Hepatocyte (in vitro differentiated cells): ENCODE measurements around the gene MEIOSIN. TPM values are rescaled to one million over a fixed set of nuclear protein-coding genes. Genes with fewer than 3 reads are reported as not detected.
"Not testable (repeated sequence)": the region's sequence is repeated elsewhere in the genome, so short reads cannot be mapped to it uniquely, and the experiment has no call there.

Source experiments
- DNase-seq: peaks from one replicate; pipeline ENCODE4 v3.0.0-alpha.2; 2016; ENCODE audit warnings: low spot score
- H2AFZ ChIP-seq: fragments of 200-600 bp; sonication (generic); 2 replicates; pipeline ENCODE4 v1.6.0; 2016; ENCODE audit warnings: antibody characterized with exemption, mild to moderate bottlenecking
- H3K27ac ChIP-seq: fragments of 200-600 bp; sonication (generic); 2 replicates; pipeline ENCODE4 v1.5.1; 2016; ENCODE audit warnings: mild to moderate bottlenecking
- H3K27me3 ChIP-seq: fragments of 200-600 bp; sonication (generic); 2 replicates; pipeline ENCODE4 v1.6.1; 2016
- H3K36me3 ChIP-seq: fragments of 200-600 bp; sonication (generic); replicated peaks from 2 replicates; pipeline ENCODE4 v1.5.1; 2016; ENCODE audit warnings: low read depth; ENCODE audit not compliant: insufficient read depth
- H3K4me1 ChIP-seq: fragments of 200-600 bp; sonication (generic); 2 replicates; pipeline ENCODE4 v1.5.1; 2016; ENCODE audit warnings: mild to moderate bottlenecking, moderate library complexity; ENCODE audit not compliant: insufficient read depth
- H3K4me2 ChIP-seq: fragments of 200-600 bp; sonication (generic); 2 replicates; pipeline ENCODE4 v1.6.0; 2016
- H3K4me3 ChIP-seq: fragments of 200-600 bp; sonication (generic); 2 replicates; pipeline ENCODE4 v1.5.1; 2016; ENCODE audit warnings: mild to moderate bottlenecking
- H3K79me2 ChIP-seq: fragments of 200-600 bp; sonication (generic); 2 replicates; pipeline ENCODE4 v1.6.0; 2017; ENCODE audit warnings: mild to moderate bottlenecking
- H3K9me2 ChIP-seq: fragments of 200-600 bp; sonication (generic); replicated peaks from 2 replicates; pipeline ENCODE4 v1.6.0; 2017; ENCODE audit warnings: mild to moderate bottlenecking; ENCODE audit not compliant: insufficient read depth
- H3K9me3 ChIP-seq: fragments of 200-600 bp; sonication (generic); 2 replicates; pipeline ENCODE4 v1.5.1; 2016; ENCODE audit warnings: low read depth, mild to moderate bottlenecking
- H4K20me1 ChIP-seq: fragments of 200-600 bp; sonication (generic); 2 replicates; pipeline ENCODE4 v1.6.0; 2016; ENCODE audit warnings: mild to moderate bottlenecking; ENCODE audit not compliant: insufficient read depth, poor library complexity, severe bottlenecking
- CTCF ChIP-seq: fragments of 200-600 bp; sonication (generic); IDR thresholded peaks from 2 replicates; pipeline ENCODE4 v1.5.1; 2016; ENCODE audit warnings: antibody characterized with exemption, mild to moderate bottlenecking; ENCODE audit not compliant: poor library complexity
- EZH2 ChIP-seq: fragments of 200-600 bp; sonication (generic); IDR thresholded peaks from 2 replicates; pipeline ENCODE4 v1.6.1; 2016; ENCODE audit warnings: antibody characterized with exemption, mild to moderate bottlenecking, borderline replicate concordance
- EZH2phosphoT487 ChIP-seq: fragments of 200-600 bp; sonication (generic); IDR thresholded peaks from one replicate; pipeline ENCODE4 v1.6.1; 2018; ENCODE audit warnings: antibody characterized with exemption, mild to moderate bottlenecking, low read depth, moderate library complexity; ENCODE audit not compliant: unreplicated experiment, severe bottlenecking
- WGBS: methylation state at CpG from one replicate; pipeline ENCODE4 v1.1.6; 2016; ENCODE audit warnings: low lambda C conversion rate; ENCODE audit errors: missing lambda C conversion rate; 5-methylcytosine and 5-hydroxymethylcytosine counted together
- polyA plus RNA-seq: library from polyadenylated mRNA; unstranded; fragments of >200 nt; fragmentation: Nextera tagmentation; extraction: Ambion mirVana; gene quantifications from 2 replicates; pipeline ENCODE4 v1.2.1, GENCODE V29; 2016
- total RNA-seq: library from RNA; depleted of rRNA; stranded (reverse); fragments of >200 nt; gene quantifications from 2 replicates; pipeline ENCODE4 v1.2.3, GENCODE V29; 2014

MEIOSIN gene
- total and polyA plus RNA-seq, 2 experiments from 2014 or later, result not detected

DNA sequence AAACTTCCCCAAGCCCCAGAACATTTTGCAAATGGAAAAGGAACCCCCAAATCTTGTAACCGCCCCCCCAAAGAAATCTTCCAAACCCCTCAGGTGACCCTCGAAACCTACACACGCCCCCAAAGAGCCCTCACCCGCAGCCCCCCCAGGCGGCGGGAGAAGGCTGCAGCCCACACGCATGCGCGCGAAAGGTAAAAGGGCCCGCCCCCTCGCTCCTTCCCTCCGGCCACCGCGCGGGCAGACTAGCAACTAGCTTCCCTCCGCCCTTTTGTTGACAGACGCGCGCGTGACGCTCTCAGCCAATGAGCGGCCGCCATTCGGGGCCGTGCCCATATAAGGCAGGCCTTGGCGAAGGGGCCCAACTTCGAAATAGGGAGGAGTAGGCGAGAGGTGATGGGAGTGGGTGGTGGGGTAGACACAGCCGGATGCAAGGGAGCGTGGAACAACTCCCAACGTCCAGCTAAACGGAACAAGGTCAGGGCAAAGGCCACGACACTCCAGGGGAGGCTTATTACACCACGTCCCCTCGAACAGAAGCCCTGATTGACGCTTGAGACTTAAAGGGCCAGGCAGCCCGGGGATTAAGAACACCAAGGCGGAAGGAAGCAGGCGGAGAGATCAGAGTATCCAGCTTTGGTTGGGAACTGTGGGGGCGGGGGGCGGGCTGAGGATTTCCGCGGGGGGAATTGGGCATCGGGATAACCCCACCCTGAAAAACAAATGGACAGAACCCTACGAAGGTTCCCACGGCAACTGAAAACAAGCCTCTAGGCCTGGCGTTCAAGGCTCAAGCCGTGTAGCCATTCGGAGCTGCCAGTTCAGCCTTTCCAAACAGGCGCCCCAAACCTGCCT, 15.9 kb upstream of the MEIOSIN start:
- TF ChIP-seq EZH2, result no peak
- TF ChIP-seq CTCF, result peak; percentile 24
- H2AFZ ChIP-seq, result peak overlapping the region; percentile 14
- H3K79me2 ChIP-seq, result peaks cover 68% of the 10 kb centered on the region
- H4K20me1 ChIP-seq, result no peaks in the 10 kb centered on the region
- H3K27me3 ChIP-seq, result no peaks in the 10 kb centered on the region
- H3K9me2 ChIP-seq, result no peaks in the 10 kb centered on the region
- no peaks in the 10 kb centered on the region for H3K36me3 ChIP-seq
- peak overlapping the region; percentile 95 for H3K27ac ChIP-seq
- H3K9me3 ChIP-seq, result no peaks in the 10 kb centered on the region
- 3% methylated on average over 50 of the region's 51 CpGs for WGBS
- peaks cover 11% of the 10 kb centered on the region for H3K4me1 ChIP-seq
- DNase-seq, result peak; percentile 100
- H3K4me2 ChIP-seq, result peak overlapping the region; percentile 77
- peak overlapping the region; percentile 34 for H3K4me3 ChIP-seq

DNA sequence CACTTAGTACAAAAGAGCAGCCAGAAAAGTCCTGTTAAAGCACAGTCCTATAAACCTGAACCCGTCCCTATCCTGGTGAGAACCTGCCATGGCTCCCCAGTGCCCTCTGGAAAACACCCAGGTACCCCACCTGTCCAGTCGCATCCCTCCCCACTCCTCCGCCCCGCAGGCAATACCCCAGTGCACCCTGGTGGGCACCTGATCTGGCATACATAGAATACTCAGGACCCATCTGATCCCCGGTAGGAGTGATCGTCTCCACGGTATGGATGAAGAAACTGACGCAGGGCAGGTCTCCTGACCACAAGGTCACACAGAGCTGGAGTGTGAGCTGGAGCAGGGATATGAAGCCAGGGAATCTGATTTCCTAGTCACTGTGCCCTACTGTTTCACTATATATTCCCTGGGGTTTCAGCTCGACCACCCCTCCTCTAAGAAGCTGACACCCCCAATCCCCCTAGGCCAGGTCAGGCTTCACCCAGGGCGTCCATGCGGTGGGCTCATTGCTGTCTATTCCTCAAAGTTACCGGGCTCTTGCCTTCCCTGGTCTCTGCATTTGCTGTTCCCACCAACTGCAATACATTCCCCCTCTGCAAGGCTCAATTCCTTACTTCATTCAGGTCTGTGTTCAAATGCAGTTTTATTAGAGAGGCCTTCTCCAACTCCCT, 15.1 kb upstream of the MEIOSIN start:
- Histone ChIP-seq H4K20me1 (no peaks in the 10 kb centered on the region), H3K4me3 (peak overlapping the region; percentile 15), H2AFZ (no peak overlapping the region), H3K27ac (peak overlapping the region; percentile 95), H3K9me2 (no peaks in the 10 kb centered on the region), H3K4me2 (peak overlapping the region; percentile 76), H3K27me3 (no peaks in the 10 kb centered on the region), H3K36me3 (no peaks in the 10 kb centered on the region), H3K9me3 (no peaks in the 10 kb centered on the region), H3K79me2 (peaks cover 68% of the 10 kb centered on the region), H3K4me1 (peaks cover 11% of the 10 kb centered on the region)
- peak; percentile 42 for DNase-seq
- TF ChIP-seq EZH2, result no peak
- TF ChIP-seq CTCF, result no peak
- no peak for TF ChIP-seq EZH2phosphoT487
- 54% methylated on average over 12 of the region's 12 CpGs for WGBS

DNA sequence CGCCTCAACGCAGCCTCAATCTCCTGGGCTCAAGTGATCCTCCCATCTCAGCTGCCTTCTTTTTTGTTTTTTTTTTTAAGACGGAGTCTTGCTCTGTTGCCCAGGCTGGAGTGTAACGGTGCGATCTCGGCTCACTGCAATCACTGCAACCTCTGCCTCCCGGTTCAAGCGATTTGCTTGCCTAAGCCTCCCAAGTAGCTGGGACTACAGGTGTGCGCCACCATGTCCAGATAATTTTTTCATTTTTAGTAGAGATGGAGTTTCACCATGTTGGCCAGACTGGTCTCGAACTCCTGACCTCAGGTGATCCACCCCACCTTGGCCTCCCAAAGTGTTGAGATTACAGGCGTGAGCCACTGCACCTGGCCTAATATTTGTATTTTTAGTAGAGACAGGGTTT, 13.2 kb upstream of the MEIOSIN start:
- H4K20me1 ChIP-seq, H3K36me3 ChIP-seq, DNase-seq, H3K27me3 ChIP-seq, H3K4me3 ChIP-seq, H3K4me2 ChIP-seq, H2AFZ ChIP-seq, H3K9me3 ChIP-seq, H3K9me2 ChIP-seq: not testable (repeated sequence)
- H3K79me2 ChIP-seq, result peaks cover 70% of the 10 kb centered on the region
- 99% methylated on average over 11 of the region's 11 CpGs for WGBS
- peaks cover 11% of the 10 kb centered on the region for H3K4me1 ChIP-seq
- H3K27ac ChIP-seq, result peak overlapping the region; percentile 78

DNA sequence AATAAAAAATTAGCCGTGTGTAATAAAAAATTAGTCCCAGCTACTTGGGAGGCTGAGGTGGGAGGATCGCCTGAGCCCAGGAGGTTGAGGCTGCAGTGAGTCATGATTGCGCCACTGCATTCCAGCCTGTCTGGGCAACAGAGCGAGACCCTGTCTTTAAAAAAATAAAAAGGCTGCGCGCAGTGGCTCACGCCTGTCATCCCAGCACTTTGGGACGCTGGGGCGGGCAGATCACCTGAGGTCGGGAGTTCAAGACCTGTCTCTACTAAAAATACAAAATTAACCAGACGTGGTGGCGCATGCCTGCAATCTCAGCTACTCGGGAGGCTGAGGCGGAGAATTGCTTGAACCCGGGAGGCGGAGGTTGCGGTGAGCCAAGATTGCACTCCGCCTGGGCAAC, 4.6 kb upstream of the MEIOSIN start:
- WGBS, result 96% methylated on average over 18 of the region's 18 CpGs
- DNase-seq, H3K4me2 ChIP-seq, H4K20me1 ChIP-seq, H3K36me3 ChIP-seq, H3K27ac ChIP-seq, H3K4me3 ChIP-seq, H2AFZ ChIP-seq, H3K9me3 ChIP-seq, H3K27me3 ChIP-seq, H3K9me2 ChIP-seq, H3K4me1 ChIP-seq: not testable (repeated sequence)
- H3K79me2 ChIP-seq, result peaks cover 69% of the 10 kb centered on the region
